ENCODE data around the gene AGBL1. TPM values are rescaled to one million over a fixed set of nuclear protein-coding genes. Genes with fewer than 3 reads are reported as not detected.

AGBL1 gene
- total and polyA plus RNA-seq, 9 donors: under 0.01 to 0.02 TPM; not detected in 7

- H3K9me3 ChIP-seq: no peaks in the 10 kb centered on the region
- H3K27me3 ChIP-seq: no peaks in the 10 kb centered on the region
- H3K27ac ChIP-seq: no peak overlapping the region
- no peak for TF ChIP-seq POLR2A (IDR thresholded peaks at IDR 0.05)
- no peak overlapping the region for H3K4me3 ChIP-seq
- WGBS, 3 donors: 84 to 92% (median 89%) methylated on average over 1 of the region's 1 CpG
- intact Hi-C loops (cut with DNase I): no loop called here
- H3K36me3 ChIP-seq: no peaks in the 10 kb centered on the region
- DNase-seq: no peak
- H3K4me1 ChIP-seq (ENCODE audit: insufficient read depth): no peaks in the 10 kb centered on the region
Measured at GRCh38 chr15:86690566-86690965, 610.9 kb downstream of the AGBL1 start.

- WGBS, 3 donors: 34 to 41% (median 40%) methylated on average over 2 of the region's 2 CpGs
- no peaks in the 10 kb centered on the region for H3K9me3 ChIP-seq
- H3K27ac ChIP-seq: no peak overlapping the region
- H3K36me3 ChIP-seq: no peaks in the 10 kb centered on the region
- DNase-seq: no peak
- intact Hi-C loops (cut with DNase I): no loop called here
- H3K4me1 ChIP-seq (ENCODE audit: insufficient read depth): no peaks in the 10 kb centered on the region
- H3K4me3 ChIP-seq: no peak overlapping the region
- no peaks in the 10 kb centered on the region for H3K27me3 ChIP-seq
- no peak for TF ChIP-seq CTCF (IDR thresholded peaks at IDR 0.05)
- no peak for TF ChIP-seq POLR2A (IDR thresholded peaks at IDR 0.05)
- TF ChIP-seq EP300 (IDR thresholded peaks at IDR 0.05): no peak
Measured at GRCh38 chr15:86691091-86691663, 611.5 kb downstream of the AGBL1 start.

GRCh38 chr15:86700864-86701610, 621.4 kb downstream of the AGBL1 start:
- no peak overlapping the region for H3K27ac ChIP-seq
- no peaks in the 10 kb centered on the region for H3K9me3 ChIP-seq
- TF ChIP-seq CTCF (IDR thresholded peaks at IDR 0.05): no peak
- TF ChIP-seq EP300 (IDR thresholded peaks at IDR 0.05): no peak
- TF ChIP-seq POLR2A (IDR thresholded peaks at IDR 0.05): no peak
- no peak for DNase-seq
- no peaks in the 10 kb centered on the region for H3K36me3 ChIP-seq
- intact Hi-C loops (cut with DNase I): no loop called here
- no peak overlapping the region for H3K4me3 ChIP-seq
- 46 to 54% (median 54%) methylated on average over 3 of the region's 3 CpGs for WGBS, 3 donors
- no peaks in the 10 kb centered on the region for H3K27me3 ChIP-seq
- H3K4me1 ChIP-seq (ENCODE audit: insufficient read depth): no peaks in the 10 kb centered on the region

GRCh38 chr15:86701611-86701963, 621.9 kb downstream of the AGBL1 start:
- Histone ChIP-seq H3K4me1 (ENCODE audit: insufficient read depth) (no peaks in the 10 kb centered on the region), H3K36me3 (no peaks in the 10 kb centered on the region), H3K27me3 (no peaks in the 10 kb centered on the region), H3K9me3 (no peaks in the 10 kb centered on the region), H3K4me3 (no peak overlapping the region), H3K27ac (no peak overlapping the region)
- TF ChIP-seq EP300 (IDR thresholded peaks at IDR 0.05) (no peak), CTCF (IDR thresholded peaks at IDR 0.05) (no peak), POLR2A (IDR thresholded peaks at IDR 0.05) (no peak)
- no peak for DNase-seq
- intact Hi-C loops (cut with DNase I): no loop called here

GRCh38 chr15:86706813-86707212, 627.1 kb downstream of the AGBL1 start:
- H3K27me3 ChIP-seq: no peaks in the 10 kb centered on the region
- H3K9me3 ChIP-seq: no peaks in the 10 kb centered on the region
- H3K27ac ChIP-seq: no peak overlapping the region
- no peak overlapping the region for H3K4me3 ChIP-seq
- no peak for DNase-seq
- no peaks in the 10 kb centered on the region for H3K36me3 ChIP-seq
- intact Hi-C loops (cut with DNase I): no loop called here
- H3K4me1 ChIP-seq (ENCODE audit: insufficient read depth): no peaks in the 10 kb centered on the region
- 41 to 53% (median 50%) methylated on average over 1 of the region's 1 CpG for WGBS, 3 donors
- TF ChIP-seq POLR2A (IDR thresholded peaks at IDR 0.05) (no peak), CTCF (IDR thresholded peaks at IDR 0.05) (no peak), EP300 (IDR thresholded peaks at IDR 0.05) (no peak)
